Fibroblast of lung (primary cell): ENCODE results near the gene DENND5B.

Source experiments
- EZH2 ChIP-seq: IDR thresholded peaks from 2 replicates; pipeline ENCODE4 v1.5.1; 2012; ENCODE audit warnings: low read length, control low read depth, mild to moderate bottlenecking; ENCODE audit errors: missing control alignments
- TF ChIP-seq, protein P1 (sequence below), 2 donors: IDR thresholded peaks in 1 of 2; conservative IDR thresholded peaks in 1 of 2; 1 replicate in 1 of 2; 2 replicates in 1 of 2; pipeline ENCODE4 v1.5.1; 2011 to 2012; ENCODE audit warnings: low read length in 2 of 2, control low read depth in 1 of 2, inconsistent platforms in 1 of 2, low read depth in 1 of 2, mild to moderate bottlenecking in 1 of 2

DNA sequence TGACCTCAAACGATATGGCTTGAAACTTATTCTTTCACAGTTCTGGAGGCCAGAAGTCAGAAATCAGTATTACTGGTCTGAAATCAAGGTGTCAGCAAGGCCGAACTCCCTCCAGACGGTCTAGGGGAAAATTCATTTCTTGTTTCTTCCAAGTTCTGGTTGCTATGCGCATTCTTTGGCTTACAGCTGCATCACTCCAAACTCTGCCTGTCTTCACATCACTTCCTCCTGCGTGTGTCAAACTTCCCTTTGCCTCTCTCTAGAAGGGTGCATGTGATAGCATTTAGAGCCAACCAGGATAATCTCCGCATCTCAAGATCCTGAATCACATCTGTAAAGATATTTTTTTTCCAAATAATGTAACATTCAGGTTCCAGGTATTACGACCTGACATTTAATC, 62.8 kb downstream of the DENND5B start:
- TF ChIP-seq, protein P1, sequence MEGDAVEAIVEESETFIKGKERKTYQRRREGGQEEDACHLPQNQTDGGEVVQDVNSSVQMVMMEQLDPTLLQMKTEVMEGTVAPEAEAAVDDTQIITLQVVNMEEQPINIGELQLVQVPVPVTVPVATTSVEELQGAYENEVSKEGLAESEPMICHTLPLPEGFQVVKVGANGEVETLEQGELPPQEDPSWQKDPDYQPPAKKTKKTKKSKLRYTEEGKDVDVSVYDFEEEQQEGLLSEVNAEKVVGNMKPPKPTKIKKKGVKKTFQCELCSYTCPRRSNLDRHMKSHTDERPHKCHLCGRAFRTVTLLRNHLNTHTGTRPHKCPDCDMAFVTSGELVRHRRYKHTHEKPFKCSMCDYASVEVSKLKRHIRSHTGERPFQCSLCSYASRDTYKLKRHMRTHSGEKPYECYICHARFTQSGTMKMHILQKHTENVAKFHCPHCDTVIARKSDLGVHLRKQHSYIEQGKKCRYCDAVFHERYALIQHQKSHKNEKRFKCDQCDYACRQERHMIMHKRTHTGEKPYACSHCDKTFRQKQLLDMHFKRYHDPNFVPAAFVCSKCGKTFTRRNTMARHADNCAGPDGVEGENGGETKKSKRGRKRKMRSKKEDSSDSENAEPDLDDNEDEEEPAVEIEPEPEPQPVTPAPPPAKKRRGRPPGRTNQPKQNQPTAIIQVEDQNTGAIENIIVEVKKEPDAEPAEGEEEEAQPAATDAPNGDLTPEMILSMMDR (conservative IDR thresholded peaks at IDR 0.05 in 1 of 2, IDR thresholded peaks at IDR 0.05 in 1 of 2; ENCODE audit: low read depth in 1 of 2, low read length in 2 of 2), result no peak
- TF ChIP-seq EZH2, result no peak
